Retina (tissue), 1 donor: ENCODE measurements around the gene IQCF2.
"Not testable (repeated sequence)": the region's sequence is repeated elsewhere in the genome, so short reads cannot be mapped to it uniquely, and the experiment has no call there.

Experiments used
- DNase-seq: peaks from one replicate; pipeline ENCODE4 v3.0.0-alpha.2; 2016

The IQCF2 gene

GRCh38 chr3:51886447-51886846, 25.0 kb downstream of the IQCF2 start:
- no peak for DNase-seq

GRCh38 chr3:51887620-51888019, 26.2 kb downstream of the IQCF2 start:
- DNase-seq: no peak

GRCh38 chr3:51888463-51889105, 27.2 kb downstream of the IQCF2 start:
- no peak for DNase-seq

DNA sequence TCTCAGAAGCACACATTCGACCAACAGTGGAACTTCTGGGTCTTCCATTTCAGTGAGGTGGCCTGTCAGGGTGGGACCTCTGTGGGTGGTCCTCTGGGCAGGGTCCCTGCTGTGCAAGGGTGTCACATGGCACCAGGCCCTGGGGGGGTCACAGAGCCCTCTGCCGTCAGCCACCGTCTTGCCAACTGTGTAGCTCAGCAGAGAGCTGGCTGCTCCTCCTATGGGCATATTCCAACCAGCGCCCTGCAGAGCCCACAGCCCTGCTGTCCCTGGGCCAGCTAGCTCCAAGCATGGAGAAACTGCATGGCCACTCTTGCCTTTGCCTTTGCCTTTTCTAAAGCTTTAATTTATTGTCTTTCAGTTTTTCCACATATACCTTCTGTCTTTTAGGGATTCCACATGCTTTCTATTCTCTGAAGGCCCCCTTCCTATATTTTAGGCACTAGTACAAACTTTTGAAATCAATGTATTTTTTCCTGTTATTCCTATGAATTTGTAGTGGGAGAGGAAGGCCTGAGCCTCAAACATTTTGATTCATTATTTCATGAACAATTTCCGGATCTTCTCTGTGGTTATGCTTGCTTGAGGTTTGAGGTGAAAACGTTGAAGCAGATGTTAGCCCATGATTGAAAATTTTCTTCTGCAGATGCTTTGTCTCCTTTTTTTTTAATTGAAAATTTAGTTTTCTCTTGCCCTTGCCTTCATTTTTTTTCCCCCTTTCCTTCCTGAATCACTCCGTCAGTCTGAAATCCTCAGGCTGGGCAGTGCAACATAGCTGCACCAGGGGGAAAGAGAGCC, 30.0 kb downstream of the IQCF2 start:
- DNase-seq: no peak

- no peak for DNase-seq
Observed at GRCh38 chr3:51894391-51894790, 33.0 kb downstream of the IQCF2 start.

GRCh38 chr3:51894939-51895338, 33.5 kb downstream of the IQCF2 start:
- no peak for DNase-seq

GRCh38 chr3:51896607-51897305, 35.3 kb downstream of the IQCF2 start:
- no peak for DNase-seq

DNA sequence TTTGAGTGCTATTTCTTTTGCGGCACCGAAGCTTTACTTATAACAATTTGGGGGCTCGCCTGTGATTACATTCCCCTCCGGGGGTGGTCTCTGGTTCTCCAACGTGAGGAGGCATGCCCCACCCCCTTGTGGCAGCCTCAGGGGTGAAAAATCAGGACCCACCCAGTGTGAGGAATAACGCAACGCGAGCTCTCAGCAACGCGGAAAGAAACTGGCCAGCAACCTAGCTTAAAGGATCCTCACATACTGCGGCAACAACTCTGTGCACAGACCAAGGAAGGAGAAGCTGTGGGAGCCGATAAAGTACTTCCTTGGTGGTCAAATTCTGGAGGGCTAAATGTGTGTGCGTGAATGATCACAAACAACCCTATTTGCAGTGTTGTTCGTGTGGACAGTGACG, 36.0 kb downstream of the IQCF2 start:
- DNase-seq: no peak

- DNase-seq: not testable (repeated sequence)
Observed at GRCh38 chr3:51900043-51900442, 38.6 kb downstream of the IQCF2 start.

DNA sequence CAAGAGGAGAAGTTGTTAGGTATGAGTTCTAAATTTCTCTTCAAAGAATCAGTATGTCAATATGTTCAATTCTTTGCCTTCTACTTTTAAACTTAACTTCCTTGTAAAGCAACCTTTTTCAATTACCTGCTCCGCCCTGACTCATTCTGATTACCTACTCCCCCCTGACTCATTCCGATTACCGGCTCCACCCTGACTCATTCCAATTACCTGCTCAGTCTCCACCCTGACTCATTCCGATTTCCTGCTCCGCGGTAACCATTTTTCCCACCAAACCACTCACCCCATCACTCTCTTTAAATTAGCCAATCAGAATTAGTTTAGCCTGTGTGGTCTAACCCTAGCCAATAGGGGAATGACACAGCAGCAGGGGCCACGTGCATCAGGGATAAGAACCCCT, 40.9 kb downstream of the IQCF2 start:
- not testable (repeated sequence) for DNase-seq

DNA sequence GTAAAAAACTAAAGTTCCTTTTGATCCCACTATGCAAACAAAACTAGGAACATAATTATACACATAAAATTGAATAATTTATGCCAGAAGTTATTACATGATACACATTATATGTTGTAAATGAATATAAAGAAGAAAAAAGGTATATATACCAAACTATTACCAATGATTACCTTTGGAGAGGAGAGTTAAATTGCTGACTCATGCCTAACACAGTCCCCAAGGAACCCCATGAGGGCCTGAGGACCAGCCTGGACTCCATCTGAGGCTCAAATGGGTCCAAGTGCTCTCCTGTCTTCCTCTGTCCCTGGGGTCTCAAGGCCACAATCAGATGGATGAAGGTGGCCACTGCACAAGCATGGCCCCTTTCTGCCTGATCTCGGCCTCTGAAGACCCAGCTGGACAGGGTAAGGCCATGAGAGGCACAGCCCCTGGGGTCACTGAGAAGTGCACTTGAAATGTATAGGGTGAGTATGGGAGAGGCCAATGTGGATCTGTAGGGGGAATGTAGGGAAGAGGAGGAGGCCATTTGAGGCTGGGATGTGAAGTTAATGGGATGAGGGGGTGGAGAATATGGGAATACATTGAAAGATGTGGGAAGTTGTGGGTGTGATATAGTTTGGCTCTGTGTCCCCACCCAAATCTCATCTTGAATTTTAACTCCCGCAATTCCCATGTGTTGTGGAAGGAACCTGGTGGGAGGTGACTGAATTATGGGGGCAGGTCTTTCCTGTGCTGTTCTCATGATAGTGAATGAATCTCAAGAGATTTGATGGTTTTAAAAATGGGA, 42.8 kb downstream of the IQCF2 start:
- no peak for DNase-seq

DNA sequence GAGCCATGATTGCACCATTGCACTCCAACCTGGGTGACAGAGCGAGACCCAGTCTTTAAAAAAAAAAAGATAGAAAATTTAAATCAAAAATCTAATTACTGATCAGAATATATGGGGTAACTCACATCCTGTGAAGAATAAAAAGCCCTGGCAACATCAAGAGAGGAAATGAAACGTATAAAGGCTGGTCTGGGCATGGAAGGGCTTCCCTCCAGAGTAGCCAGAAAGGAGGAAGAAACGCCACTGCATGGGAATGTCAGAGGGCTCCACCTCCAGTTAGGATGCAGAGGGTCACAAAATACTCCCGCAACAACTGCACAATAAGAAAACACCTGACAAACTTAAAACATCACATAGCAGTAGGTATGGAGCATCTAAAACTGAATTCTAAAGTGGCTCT, 46.6 kb downstream of the IQCF2 start:
- DNase-seq: no peak
